A549 (cell line): ENCODE measurements around the gene DUSP3.

Source experiments
- CBX2 ChIP-seq: fragments of 200-600 bp; sonication (generic); IDR thresholded peaks from 2 replicates; pipeline ENCODE4 v1.6.1; 2016; ENCODE audit warnings: low read depth, mild to moderate bottlenecking, borderline replicate concordance
- CEBPB ChIP-seq, 2 experiments: fragments of >200 bp in 1 of 2; sonication (Bioruptor Twin) in 1 of 2; formaldehyde crosslinking in 1 of 2; IDR thresholded peaks; 2 replicates each; pipeline ENCODE4 v1.6.1; 2012 to 2016
- CHD4 ChIP-seq: fragments of 200-600 bp; sonication (generic); IDR thresholded peaks from 2 replicates; pipeline ENCODE4 v1.6.1; 2016; ENCODE audit warnings: antibody characterized with exemption, mild to moderate bottlenecking, borderline replicate concordance
- EP300 ChIP-seq, 2 experiments: fragments of >200 bp; sonication (Bioruptor Twin); formaldehyde crosslinking; IDR thresholded peaks; 2 replicates in 1 of 2; 3 replicates in 1 of 2; pipeline ENCODE4 v1.6.1; 2016 to 2017
- FOSL2 ChIP-seq, 2 experiments: fragments of 450-650 bp in 1 of 2; fragments of >200 bp in 1 of 2; sonication (Bioruptor Twin) in 1 of 2; formaldehyde crosslinking; IDR thresholded peaks; 2 replicates each; pipeline versions ENCODE4 v1.5.0 to v1.6.1; 2016 to 2020; ENCODE audit warnings: mild to moderate bottlenecking in 1 of 2, moderate library complexity in 1 of 2
- HDAC2 ChIP-seq: fragments of 200-600 bp; sonication (generic); IDR thresholded peaks from 2 replicates; pipeline ENCODE4 v1.6.1; 2016
- KDM1A ChIP-seq: fragments of 200-600 bp; sonication (generic); IDR thresholded peaks from 2 replicates; pipeline ENCODE4 v1.6.1; 2016; ENCODE audit warnings: low read depth, mild to moderate bottlenecking
- MAX ChIP-seq: IDR thresholded peaks from 2 replicates; pipeline ENCODE4 v1.6.1; 2012
- NR3C1 ChIP-seq: fragments of >200 bp; sonication (Bioruptor Twin); formaldehyde crosslinking; IDR thresholded peaks from 3 replicates; pipeline ENCODE4 v1.6.1; 2017
- POLR2A ChIP-seq: IDR thresholded peaks from 2 replicates; pipeline ENCODE4 v1.6.1; 2012; ENCODE audit warnings: mild to moderate bottlenecking, low read length
- TF ChIP-seq, protein P1 (sequence below): fragments of 450-650 bp; IDR thresholded peaks from 2 replicates; pipeline ENCODE4 v1.6.1; 2014; ENCODE audit warnings: antibody characterized with exemption
- TF ChIP-seq, protein P2 (sequence below): fragments of >200 bp; sonication (Bioruptor Twin); formaldehyde crosslinking; IDR thresholded peaks from 3 replicates; pipeline ENCODE4 v1.5.1; 2016
- TF ChIP-seq, protein P3 (sequence below): fragments of 200-600 bp; sonication (generic); IDR thresholded peaks from 2 replicates; pipeline ENCODE4 v1.6.1; 2016; ENCODE audit warnings: antibody characterized with exemption, mild to moderate bottlenecking, moderate library complexity

DNA sequence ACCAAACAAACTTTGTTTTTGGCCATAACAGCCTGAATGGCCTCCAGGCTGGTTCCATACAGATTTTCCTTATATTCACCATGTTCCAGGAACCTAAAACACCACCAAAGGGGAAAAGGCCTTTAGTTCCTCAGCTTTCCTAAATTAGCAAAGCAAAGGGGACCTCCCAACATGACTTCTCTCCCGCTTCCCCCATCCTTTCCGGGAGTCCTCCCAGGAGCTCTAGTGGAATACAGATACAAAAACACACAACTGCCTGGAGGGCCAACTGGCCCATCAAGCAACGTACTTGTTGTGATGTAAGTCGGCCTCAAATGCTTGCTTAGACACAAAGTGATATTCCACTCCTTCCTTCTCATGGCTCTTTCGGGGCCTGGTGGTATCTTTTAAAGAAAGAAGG, 32.0 kb upstream of the DUSP3 start:
- TF ChIP-seq, protein P1, sequence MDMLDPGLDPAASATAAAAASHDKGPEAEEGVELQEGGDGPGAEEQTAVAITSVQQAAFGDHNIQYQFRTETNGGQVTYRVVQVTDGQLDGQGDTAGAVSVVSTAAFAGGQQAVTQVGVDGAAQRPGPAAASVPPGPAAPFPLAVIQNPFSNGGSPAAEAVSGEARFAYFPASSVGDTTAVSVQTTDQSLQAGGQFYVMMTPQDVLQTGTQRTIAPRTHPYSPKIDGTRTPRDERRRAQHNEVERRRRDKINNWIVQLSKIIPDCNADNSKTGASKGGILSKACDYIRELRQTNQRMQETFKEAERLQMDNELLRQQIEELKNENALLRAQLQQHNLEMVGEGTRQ, result no peak
- no peak for TF ChIP-seq POLR2A
- TF ChIP-seq MAX, result no peak
- TF ChIP-seq FOSL2 (IDR thresholded peaks at IDR 0.05), result no peak
- TF ChIP-seq FOSL2 (CRISPR knock-in tag; IDR thresholded peaks at IDR 0.05), result no peak
- no peak for TF ChIP-seq CHD4
- TF ChIP-seq NR3C1, result no peak
- no peak for TF ChIP-seq EP300 (IDR thresholded peaks at IDR 0.05)
- no peak for TF ChIP-seq CBX2
- TF ChIP-seq, protein P2, sequence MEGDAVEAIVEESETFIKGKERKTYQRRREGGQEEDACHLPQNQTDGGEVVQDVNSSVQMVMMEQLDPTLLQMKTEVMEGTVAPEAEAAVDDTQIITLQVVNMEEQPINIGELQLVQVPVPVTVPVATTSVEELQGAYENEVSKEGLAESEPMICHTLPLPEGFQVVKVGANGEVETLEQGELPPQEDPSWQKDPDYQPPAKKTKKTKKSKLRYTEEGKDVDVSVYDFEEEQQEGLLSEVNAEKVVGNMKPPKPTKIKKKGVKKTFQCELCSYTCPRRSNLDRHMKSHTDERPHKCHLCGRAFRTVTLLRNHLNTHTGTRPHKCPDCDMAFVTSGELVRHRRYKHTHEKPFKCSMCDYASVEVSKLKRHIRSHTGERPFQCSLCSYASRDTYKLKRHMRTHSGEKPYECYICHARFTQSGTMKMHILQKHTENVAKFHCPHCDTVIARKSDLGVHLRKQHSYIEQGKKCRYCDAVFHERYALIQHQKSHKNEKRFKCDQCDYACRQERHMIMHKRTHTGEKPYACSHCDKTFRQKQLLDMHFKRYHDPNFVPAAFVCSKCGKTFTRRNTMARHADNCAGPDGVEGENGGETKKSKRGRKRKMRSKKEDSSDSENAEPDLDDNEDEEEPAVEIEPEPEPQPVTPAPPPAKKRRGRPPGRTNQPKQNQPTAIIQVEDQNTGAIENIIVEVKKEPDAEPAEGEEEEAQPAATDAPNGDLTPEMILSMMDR, result no peak
- TF ChIP-seq CEBPB (IDR thresholded peaks at IDR 0.05), result no peak
- no peak for TF ChIP-seq HDAC2
- TF ChIP-seq KDM1A, result no peak
- TF ChIP-seq, protein P3, sequence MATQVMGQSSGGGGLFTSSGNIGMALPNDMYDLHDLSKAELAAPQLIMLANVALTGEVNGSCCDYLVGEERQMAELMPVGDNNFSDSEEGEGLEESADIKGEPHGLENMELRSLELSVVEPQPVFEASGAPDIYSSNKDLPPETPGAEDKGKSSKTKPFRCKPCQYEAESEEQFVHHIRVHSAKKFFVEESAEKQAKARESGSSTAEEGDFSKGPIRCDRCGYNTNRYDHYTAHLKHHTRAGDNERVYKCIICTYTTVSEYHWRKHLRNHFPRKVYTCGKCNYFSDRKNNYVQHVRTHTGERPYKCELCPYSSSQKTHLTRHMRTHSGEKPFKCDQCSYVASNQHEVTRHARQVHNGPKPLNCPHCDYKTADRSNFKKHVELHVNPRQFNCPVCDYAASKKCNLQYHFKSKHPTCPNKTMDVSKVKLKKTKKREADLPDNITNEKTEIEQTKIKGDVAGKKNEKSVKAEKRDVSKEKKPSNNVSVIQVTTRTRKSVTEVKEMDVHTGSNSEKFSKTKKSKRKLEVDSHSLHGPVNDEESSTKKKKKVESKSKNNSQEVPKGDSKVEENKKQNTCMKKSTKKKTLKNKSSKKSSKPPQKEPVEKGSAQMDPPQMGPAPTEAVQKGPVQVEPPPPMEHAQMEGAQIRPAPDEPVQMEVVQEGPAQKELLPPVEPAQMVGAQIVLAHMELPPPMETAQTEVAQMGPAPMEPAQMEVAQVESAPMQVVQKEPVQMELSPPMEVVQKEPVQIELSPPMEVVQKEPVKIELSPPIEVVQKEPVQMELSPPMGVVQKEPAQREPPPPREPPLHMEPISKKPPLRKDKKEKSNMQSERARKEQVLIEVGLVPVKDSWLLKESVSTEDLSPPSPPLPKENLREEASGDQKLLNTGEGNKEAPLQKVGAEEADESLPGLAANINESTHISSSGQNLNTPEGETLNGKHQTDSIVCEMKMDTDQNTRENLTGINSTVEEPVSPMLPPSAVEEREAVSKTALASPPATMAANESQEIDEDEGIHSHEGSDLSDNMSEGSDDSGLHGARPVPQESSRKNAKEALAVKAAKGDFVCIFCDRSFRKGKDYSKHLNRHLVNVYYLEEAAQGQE, result no peak
